SK-N-MC (cell line): ENCODE measurements around the gene CDK4.
"Not testable (repeated sequence)": the region's sequence is repeated elsewhere in the genome, so short reads cannot be mapped to it uniquely, and the experiment has no call there.

Experiments
- DNase-seq: peaks from one replicate; pipeline ENCODE4 v3.0.0-alpha.2; 2011; ENCODE audit warnings: low read depth, low spot score
- H3K27ac ChIP-seq: fragments of 200-600 bp; sonication (generic); 2 replicates; pipeline ENCODE4 v1.5.1; 2016; ENCODE audit warnings: mixed run types
- H3K36me3 ChIP-seq: fragments of 200-600 bp; sonication (generic); 2 replicates; pipeline ENCODE4 v1.6.1; 2017; ENCODE audit warnings: antibody characterized with exemption, low read length, mixed read lengths; ENCODE audit not compliant: insufficient read depth
- H3K4me3 ChIP-seq: fragments of 200-600 bp; sonication (generic); 2 replicates; pipeline ENCODE4 v1.5.1; 2016
- H3K9ac ChIP-seq: fragments of 200-600 bp; sonication (generic); 2 replicates; pipeline ENCODE4 v1.8.0; 2017; ENCODE audit warnings: mixed run types, mixed read lengths; ENCODE audit not compliant: insufficient read length
- H3K9me3 ChIP-seq: fragments of 200-600 bp; sonication (generic); 2 replicates; pipeline ENCODE4 v1.6.1; 2017; ENCODE audit warnings: low read depth, mild to moderate bottlenecking, antibody characterized with exemption, low read length, moderate library complexity, mixed read lengths
- EZH2 ChIP-seq: fragments of 200-600 bp; sonication (generic); IDR thresholded peaks from one replicate; pipeline ENCODE4 v1.6.1; 2017; ENCODE audit warnings: antibody characterized with exemption
- FOXP2 ChIP-seq: optimal IDR thresholded peaks from 2 replicates; pipeline ENCODE3; 2011; ENCODE audit warnings: mild to moderate bottlenecking, moderate library complexity; ENCODE audit not compliant: insufficient read depth; ENCODE audit errors: extremely low read length, control extremely low read depth
- POLR2AphosphoS5 ChIP-seq: IDR thresholded peaks from 2 replicates; pipeline ENCODE4 v1.6.1; 2012; ENCODE audit warnings: mild to moderate bottlenecking, low read depth, low read length, borderline replicate concordance

The CDK4 gene

GRCh38 chr12:57717846-57718640 lies 34.1 kb downstream of the CDK4 start:
- no peak for TF ChIP-seq EZH2
- no peak for TF ChIP-seq FOXP2
- no peak for TF ChIP-seq POLR2AphosphoS5
- no peak for DNase-seq
- H3K4me3 ChIP-seq = no peak overlapping the region
- H3K27ac ChIP-seq = no peak overlapping the region
- H3K9ac ChIP-seq = no peak overlapping the region
- H3K9me3 ChIP-seq = no peaks in the 10 kb centered on the region
- H3K36me3 ChIP-seq = peaks cover 4% of the 10 kb centered on the region; the same call in 1 of the 2 replicates

DNA sequence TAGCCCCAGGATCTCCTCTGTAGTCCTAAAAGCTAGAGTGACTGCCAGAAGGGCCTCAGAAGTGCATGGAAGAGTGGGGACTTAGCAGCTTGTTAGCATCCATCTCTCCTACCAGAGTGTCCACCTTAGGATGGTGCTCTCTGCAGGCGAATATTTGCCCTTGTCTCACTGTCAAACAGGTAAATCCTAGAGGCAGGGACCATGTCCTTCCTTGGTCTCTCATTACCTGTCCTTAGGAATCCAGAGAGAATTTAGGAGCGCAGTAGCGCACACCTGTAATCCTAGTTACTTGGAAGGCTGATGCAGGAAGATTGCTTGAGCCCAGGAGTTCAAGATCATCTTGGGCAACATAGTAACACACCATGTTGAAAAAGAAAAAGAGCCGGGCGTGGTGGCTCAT lies 35.0 kb downstream of the CDK4 start:
- no peak overlapping the region for H3K27ac ChIP-seq
- DNase-seq = no peak
- no peak overlapping the region for H3K4me3 ChIP-seq
- no peaks in the 10 kb centered on the region for H3K9me3 ChIP-seq
- no peak overlapping the region for H3K9ac ChIP-seq
- peaks cover 4% of the 10 kb centered on the region; the same call in 1 of the 2 replicates for H3K36me3 ChIP-seq
- TF ChIP-seq FOXP2 (no peak), EZH2 (no peak), POLR2AphosphoS5 (no peak)

- Histone ChIP-seq H3K36me3 (peaks cover 4% of the 10 kb centered on the region; the same call in 1 of the 2 replicates), H3K27ac (no peak overlapping the region), H3K4me3 (no peak overlapping the region), H3K9me3 (no peaks in the 10 kb centered on the region), H3K9ac (no peak overlapping the region)
- DNase-seq = no peak
- no peak for TF ChIP-seq EZH2
- no peak for TF ChIP-seq FOXP2
- no peak for TF ChIP-seq POLR2AphosphoS5
Observed at GRCh38 chr12:57716305-57716704, 35.8 kb downstream of the CDK4 start.

GRCh38 chr12:57715786-57716185 lies 36.3 kb downstream of the CDK4 start:
- Histone ChIP-seq H3K9ac (no peak overlapping the region), H3K27ac (no peak overlapping the region), H3K36me3 (peaks cover 4% of the 10 kb centered on the region; the same call in 1 of the 2 replicates), H3K4me3 (no peak overlapping the region), H3K9me3 (no peaks in the 10 kb centered on the region)
- TF ChIP-seq EZH2 = no peak
- TF ChIP-seq FOXP2 = no peak
- no peak for TF ChIP-seq POLR2AphosphoS5
- DNase-seq = no peak

DNA sequence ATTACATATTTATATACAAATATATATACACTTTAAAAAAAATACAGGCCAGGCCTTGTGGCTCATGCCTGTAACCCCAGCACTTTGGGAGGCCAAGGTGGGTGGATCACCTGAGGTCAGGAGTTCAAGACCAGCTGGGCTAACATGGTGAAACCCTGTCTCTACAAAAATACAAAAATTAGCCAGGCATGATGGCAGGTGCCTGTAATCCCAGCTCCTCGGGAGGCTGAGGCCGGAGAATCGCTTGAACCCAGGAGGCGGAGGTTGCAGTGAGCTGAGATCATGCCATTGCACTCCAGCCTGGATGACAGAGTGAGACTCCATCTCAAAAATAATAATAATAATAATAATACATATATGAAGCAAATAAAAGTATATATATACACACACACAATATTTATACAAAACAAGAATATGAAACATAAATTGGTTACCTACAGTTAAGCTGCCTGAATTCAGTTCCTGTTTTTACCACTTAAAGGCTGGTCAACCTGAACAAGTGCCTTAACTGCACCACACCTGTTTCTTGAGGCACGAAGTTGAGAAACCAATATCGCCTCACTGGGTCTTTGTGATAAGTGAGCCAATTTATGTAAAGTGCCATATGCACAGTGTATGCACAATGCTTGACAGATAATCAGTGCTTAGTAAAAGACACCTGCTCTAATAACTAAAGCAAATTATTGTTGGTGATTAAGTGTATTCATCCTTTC lies 36.9 kb downstream of the CDK4 start:
- H3K9me3 ChIP-seq, H3K36me3 ChIP-seq, DNase-seq, H3K27ac ChIP-seq, H3K4me3 ChIP-seq, H3K9ac ChIP-seq: not testable (repeated sequence)

- TF ChIP-seq FOXP2 = no peak
- TF ChIP-seq EZH2 = no peak
- TF ChIP-seq POLR2AphosphoS5 = no peak
- Histone ChIP-seq H3K27ac (no peak overlapping the region), H3K4me3 (no peak overlapping the region), H3K9me3 (no peaks in the 10 kb centered on the region), H3K9ac (no peak overlapping the region), H3K36me3 (peaks cover 4% of the 10 kb centered on the region; the same call in 1 of the 2 replicates)
- no peak for DNase-seq
Observed at GRCh38 chr12:57713209-57713608, 38.9 kb downstream of the CDK4 start.

DNA sequence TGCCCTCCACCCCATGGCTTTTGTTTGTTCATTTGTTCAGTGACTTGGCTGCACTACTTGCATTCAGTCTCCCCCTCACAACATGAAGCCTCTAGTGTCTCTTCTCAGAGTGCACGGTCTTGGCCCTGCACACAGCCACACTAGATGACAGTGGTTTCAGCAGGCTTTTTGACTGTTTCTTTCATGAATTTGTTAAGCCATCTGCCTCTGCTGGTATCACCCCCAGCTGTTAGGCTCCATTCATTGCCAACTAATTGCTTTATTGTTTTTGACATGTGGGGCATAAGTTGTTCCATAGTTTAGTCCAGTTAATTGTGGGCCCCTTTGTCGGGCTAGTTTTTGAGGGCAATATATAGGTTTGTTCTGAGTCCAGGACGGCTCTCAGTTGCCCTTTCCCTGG lies 39.4 kb downstream of the CDK4 start:
- TF ChIP-seq EZH2 (no peak), FOXP2 (no peak), POLR2AphosphoS5 (no peak)
- Histone ChIP-seq H3K9me3 (no peaks in the 10 kb centered on the region), H3K36me3 (peaks cover 4% of the 10 kb centered on the region; the same call in 1 of the 2 replicates), H3K4me3 (no peak overlapping the region), H3K9ac (no peak overlapping the region), H3K27ac (no peak overlapping the region)
- DNase-seq = no peak

GRCh38 chr12:57708296-57708695 lies 43.8 kb downstream of the CDK4 start:
- DNase-seq = no peak
- Histone ChIP-seq H3K9ac (no peak overlapping the region), H3K36me3 (peaks cover 13% of the 10 kb centered on the region), H3K27ac (no peak overlapping the region), H3K9me3 (no peaks in the 10 kb centered on the region), H3K4me3 (no peak overlapping the region)
- TF ChIP-seq FOXP2 (no peak), POLR2AphosphoS5 (no peak), EZH2 (no peak)

DNA sequence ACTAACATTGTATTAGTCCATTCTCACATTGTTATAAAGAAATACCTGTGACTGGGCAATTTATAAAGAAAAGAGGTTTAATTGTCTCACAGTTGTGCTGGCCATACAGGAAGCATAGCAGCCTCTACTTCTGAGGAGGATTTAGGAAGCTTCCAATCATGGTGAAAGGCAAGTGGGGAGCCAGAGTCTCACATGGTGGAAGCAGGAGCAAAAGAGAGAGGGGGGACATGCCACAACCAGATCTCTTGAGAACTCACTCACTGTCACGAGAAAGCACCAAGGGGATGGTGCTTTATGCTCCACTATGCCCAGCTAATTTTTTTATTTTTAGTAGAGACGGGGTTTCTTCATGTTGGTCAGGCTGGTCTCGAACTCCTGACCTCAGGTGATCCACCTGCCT lies 44.9 kb downstream of the CDK4 start:
- TF ChIP-seq POLR2AphosphoS5 (no peak), FOXP2 (no peak), EZH2 (no peak)
- H3K9ac ChIP-seq = no peak overlapping the region
- H3K9me3 ChIP-seq = no peaks in the 10 kb centered on the region
- no peak overlapping the region for H3K4me3 ChIP-seq
- DNase-seq = no peak
- peaks cover 20% of the 10 kb centered on the region for H3K36me3 ChIP-seq
- no peak overlapping the region for H3K27ac ChIP-seq
